ENCODE results near the gene NAV3.

NAV3 gene

DNA sequence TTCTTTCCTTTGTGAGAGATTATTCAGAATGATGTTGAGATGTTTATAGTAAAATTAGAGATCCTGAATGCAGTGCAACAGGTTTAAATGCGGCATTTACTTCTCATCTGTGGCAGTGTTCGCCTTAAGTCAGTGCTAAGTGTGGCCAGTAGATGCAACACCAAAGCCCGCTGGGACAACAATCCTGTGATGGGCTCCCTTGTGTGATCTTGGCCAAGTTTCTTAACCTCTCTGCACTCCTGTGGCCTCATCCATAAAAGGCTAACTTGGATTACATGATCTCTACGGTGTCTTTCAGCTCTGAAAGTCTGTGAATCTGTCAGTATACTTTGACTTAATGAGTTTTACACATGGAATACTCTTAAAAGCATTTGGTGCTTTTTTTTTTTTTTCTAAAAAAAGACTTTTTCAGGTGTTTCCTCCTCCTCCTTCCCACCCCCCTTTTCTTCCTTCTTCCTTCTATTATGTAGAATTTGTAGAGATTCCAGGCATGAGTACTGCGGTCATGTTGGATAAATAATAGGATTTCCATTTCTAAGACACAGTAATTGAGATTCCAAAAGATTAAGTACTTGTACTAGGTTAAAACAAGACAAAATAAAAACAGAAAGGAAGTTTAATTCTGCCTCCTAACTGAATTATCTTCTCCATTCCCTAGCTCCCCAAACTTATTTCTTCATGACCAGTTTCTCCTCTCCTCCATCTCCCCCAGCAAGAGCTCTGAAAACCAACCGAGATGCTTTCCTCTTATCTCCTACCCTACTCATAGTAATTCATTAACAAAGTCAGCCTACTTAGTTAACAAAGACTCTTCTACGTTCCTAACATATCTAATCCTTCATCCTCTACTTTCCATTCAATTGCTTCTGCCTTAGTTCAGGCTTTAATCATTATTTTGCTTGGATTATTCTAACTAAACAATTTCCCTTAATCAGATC is 42.2 kb upstream of the NAV3 start:
- DNase-seq (ENCODE audit: low spot score), result no peak
- in situ Hi-C loops (cut with MboI; ENCODE audit: low sequenced_read_pairs, unreplicated experiment), result no loop called here
- TF ChIP-seq, protein P1, sequence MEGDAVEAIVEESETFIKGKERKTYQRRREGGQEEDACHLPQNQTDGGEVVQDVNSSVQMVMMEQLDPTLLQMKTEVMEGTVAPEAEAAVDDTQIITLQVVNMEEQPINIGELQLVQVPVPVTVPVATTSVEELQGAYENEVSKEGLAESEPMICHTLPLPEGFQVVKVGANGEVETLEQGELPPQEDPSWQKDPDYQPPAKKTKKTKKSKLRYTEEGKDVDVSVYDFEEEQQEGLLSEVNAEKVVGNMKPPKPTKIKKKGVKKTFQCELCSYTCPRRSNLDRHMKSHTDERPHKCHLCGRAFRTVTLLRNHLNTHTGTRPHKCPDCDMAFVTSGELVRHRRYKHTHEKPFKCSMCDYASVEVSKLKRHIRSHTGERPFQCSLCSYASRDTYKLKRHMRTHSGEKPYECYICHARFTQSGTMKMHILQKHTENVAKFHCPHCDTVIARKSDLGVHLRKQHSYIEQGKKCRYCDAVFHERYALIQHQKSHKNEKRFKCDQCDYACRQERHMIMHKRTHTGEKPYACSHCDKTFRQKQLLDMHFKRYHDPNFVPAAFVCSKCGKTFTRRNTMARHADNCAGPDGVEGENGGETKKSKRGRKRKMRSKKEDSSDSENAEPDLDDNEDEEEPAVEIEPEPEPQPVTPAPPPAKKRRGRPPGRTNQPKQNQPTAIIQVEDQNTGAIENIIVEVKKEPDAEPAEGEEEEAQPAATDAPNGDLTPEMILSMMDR (IDR thresholded peaks at IDR 0.05; ENCODE audit: borderline replicate concordance, control extremely low read depth, extremely low read depth, insufficient read depth, missing control alignments), result no peak

DNA sequence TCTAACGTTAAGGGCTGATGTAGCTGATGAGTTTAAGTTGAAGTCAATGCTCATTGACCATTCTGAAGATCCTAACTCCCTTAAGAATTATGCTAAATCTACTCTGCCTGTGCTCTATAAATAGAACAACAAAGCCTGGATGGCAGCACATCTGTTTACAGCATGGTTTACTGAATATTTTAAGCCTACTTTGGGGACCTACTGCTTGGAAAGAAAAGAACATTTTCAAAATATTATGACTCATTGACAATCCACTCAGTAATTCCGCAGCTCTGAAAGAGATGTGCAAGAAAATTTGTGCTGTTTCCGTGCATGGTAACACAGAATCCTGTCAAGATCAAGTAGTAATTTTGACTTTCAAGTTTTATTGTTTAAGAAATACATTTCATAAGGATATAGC is 35.0 kb upstream of the NAV3 start:
- in situ Hi-C loops (cut with MboI; ENCODE audit: low sequenced_read_pairs, unreplicated experiment), result no loop called here
- TF ChIP-seq, protein P1 (IDR thresholded peaks at IDR 0.05; ENCODE audit: borderline replicate concordance, control extremely low read depth, extremely low read depth, insufficient read depth, missing control alignments), result no peak

DNA sequence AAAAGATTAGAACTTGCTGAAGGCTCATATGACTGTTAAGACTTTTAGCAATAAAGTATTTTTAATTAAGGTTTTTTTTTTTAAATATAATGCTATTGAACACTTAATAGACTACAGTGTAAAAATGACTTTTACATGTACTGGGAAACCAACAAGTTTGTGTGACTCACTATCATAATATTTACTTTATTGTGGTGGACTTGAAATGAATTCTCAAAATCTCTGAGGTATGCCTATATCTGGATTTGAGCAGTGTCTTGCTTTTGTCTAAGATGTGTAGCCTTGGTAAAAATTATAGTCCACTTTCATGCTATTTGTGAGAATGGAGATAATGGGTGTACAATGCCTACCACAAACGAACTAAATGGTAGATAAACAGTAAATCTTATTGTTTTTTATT is 33.9 kb upstream of the NAV3 start:
- DNase-seq (ENCODE audit: low spot score), result no peak
- TF ChIP-seq, protein P1 (IDR thresholded peaks at IDR 0.05; ENCODE audit: borderline replicate concordance, control extremely low read depth, extremely low read depth, insufficient read depth, missing control alignments), result no peak
- in situ Hi-C loops (cut with MboI; ENCODE audit: low sequenced_read_pairs, unreplicated experiment), result no loop called here

More for the DNA sequence above, 35.0 kb upstream of the NAV3 start:
- no peak for DNase-seq (ENCODE audit: low spot score)

- no peak for DNase-seq (ENCODE audit: low spot score)
- TF ChIP-seq, protein P1 (IDR thresholded peaks at IDR 0.05; ENCODE audit: borderline replicate concordance, control extremely low read depth, extremely low read depth, insufficient read depth, missing control alignments), result no peak
- in situ Hi-C loops (cut with MboI; ENCODE audit: low sequenced_read_pairs, unreplicated experiment), result loop anchor here (25.0 kb wide), 1 partner anchor 88 kb away; no protein-coding TSS in a partner anchor
These were observed 30.2 kb upstream of the NAV3 start for GRCh38 chr12:77800501-77800900.

GRCh38 chr12:77808534-77808933 is 22.2 kb upstream of the NAV3 start:
- TF ChIP-seq, protein P1 (IDR thresholded peaks at IDR 0.05; ENCODE audit: borderline replicate concordance, control extremely low read depth, extremely low read depth, insufficient read depth, missing control alignments), result no peak
- in situ Hi-C loops (cut with MboI; ENCODE audit: low sequenced_read_pairs, unreplicated experiment), result loop anchor here (25.0 kb wide), 1 partner anchor 96 kb away; no protein-coding TSS in a partner anchor
- DNase-seq (ENCODE audit: low spot score), result no peak

DNA sequence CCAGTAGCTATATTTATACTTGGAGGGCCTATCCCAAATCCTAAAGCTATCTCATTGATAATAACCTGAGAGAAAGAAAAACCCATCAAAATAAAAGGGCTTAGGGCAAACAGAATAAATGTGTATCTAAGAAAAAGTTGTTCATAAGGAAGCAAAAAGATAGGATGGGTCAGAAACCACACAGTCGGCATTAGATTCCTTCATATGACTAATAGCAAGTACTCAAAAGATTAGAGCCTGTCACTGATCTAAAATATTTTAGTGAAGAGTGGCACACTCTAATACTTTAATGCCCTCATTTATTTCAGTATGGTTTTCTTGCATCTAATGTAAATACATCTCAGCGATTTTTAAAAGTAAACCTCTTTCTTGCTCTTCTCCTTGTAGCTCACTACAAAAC is 17.1 kb upstream of the NAV3 start:
- in situ Hi-C loops (cut with MboI; ENCODE audit: low sequenced_read_pairs, unreplicated experiment), result loop anchor here (25.0 kb wide), 1 partner anchor 101 kb away; no protein-coding TSS in a partner anchor
- DNase-seq (ENCODE audit: low spot score), result no peak
- TF ChIP-seq, protein P1 (IDR thresholded peaks at IDR 0.05; ENCODE audit: borderline replicate concordance, control extremely low read depth, extremely low read depth, insufficient read depth, missing control alignments), result no peak
